ENCODE data around the gene PHF20. TPM values are rescaled to one million over a fixed set of nuclear protein-coding genes. Genes with fewer than 3 reads are reported as not detected.

The PHF20 gene
- polyA plus RNA-seq, 1 donor from 2014 or later = 49.2 TPM

- Histone ChIP-seq H3K27me3 (ENCODE audit: insufficient read depth, low read depth, low read length) (no peaks in the 10 kb centered on the region), H3K36me3 (ENCODE audit: insufficient read depth, low read length) (no peaks in the 10 kb centered on the region)
These were observed 58.4 kb downstream of the PHF20 start for GRCh38 chr20:35830264-35830663.

DNA sequence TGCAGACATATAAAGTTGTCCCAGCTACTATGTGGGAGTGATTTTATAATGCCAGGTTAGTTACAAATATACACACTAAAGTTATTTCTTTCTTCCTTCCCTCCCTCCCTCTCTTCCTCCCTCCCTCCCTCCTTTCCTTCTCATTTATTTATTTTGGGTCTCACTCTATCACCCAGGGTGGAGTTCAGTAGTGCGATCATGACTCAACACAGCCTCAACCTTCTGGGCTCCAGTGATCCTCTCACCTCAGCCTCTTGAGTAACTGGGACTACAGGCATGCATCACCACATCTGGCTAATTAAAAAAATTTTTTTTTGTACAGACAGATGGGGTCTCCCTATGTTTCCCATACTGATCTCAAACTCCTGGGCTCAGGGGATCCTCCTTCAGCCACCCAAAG is 59.2 kb downstream of the PHF20 start:
- Histone ChIP-seq H3K27ac (ENCODE audit: low read length) (no peak overlapping the region), H4K20me1 (ENCODE audit: insufficient read depth) (no peaks in the 10 kb centered on the region), H3K79me2 (replicated peaks; ENCODE audit: insufficient read depth, low read length) (peaks cover 13% of the 10 kb centered on the region), H2AFZ (ENCODE audit: low read depth, low read length) (no peak overlapping the region), H3K4me3 (ENCODE audit: low read length) (no peak overlapping the region), H3K36me3 (ENCODE audit: insufficient read depth, low read length) (no peaks in the 10 kb centered on the region), H3K9me3 (ENCODE audit: low read length) (no peaks in the 10 kb centered on the region), H3F3A (ENCODE audit: insufficient read depth, low read length, poor library complexity, severe bottlenecking) (no peaks in the 10 kb centered on the region), H3K4me2 (ENCODE audit: low read length) (no peak overlapping the region), H3K9ac (ENCODE audit: low read length) (no peak overlapping the region), H3K27me3 (ENCODE audit: insufficient read depth, low read depth, low read length) (no peaks in the 10 kb centered on the region), H3K9me2 (ENCODE audit: insufficient read depth, low read length) (no peaks in the 10 kb centered on the region)
- TF ChIP-seq SMC3 (conservative IDR thresholded peaks at IDR 0.05; ENCODE audit: poor library complexity) (no peak), EZH2 (IDR thresholded peaks at IDR 0.05; ENCODE audit: borderline replicate concordance, insufficient read depth, low read length, poor library complexity, severe bottlenecking) (no peak), MXI1 (conservative IDR thresholded peaks at IDR 0.05; ENCODE audit: poor library complexity, severe bottlenecking) (no peak)

More at GRCh38 chr20:35830264-35830663, 58.4 kb downstream of the PHF20 start:
- Histone ChIP-seq H2AFZ (ENCODE audit: low read depth, low read length) (no peak overlapping the region), H3K27ac (ENCODE audit: low read length) (no peak overlapping the region), H3K9ac (ENCODE audit: low read length) (no peak overlapping the region), H3K9me3 (ENCODE audit: low read length) (no peaks in the 10 kb centered on the region), H3K9me2 (ENCODE audit: insufficient read depth, low read length) (no peaks in the 10 kb centered on the region), H3F3A (ENCODE audit: insufficient read depth, low read length, poor library complexity, severe bottlenecking) (no peaks in the 10 kb centered on the region), H4K20me1 (ENCODE audit: insufficient read depth) (no peaks in the 10 kb centered on the region), H3K4me2 (ENCODE audit: low read length) (no peak overlapping the region), H3K4me3 (ENCODE audit: low read length) (no peak overlapping the region), H3K79me2 (replicated peaks; ENCODE audit: insufficient read depth, low read length) (peaks cover 13% of the 10 kb centered on the region)
- TF ChIP-seq SMC3 (conservative IDR thresholded peaks at IDR 0.05; ENCODE audit: poor library complexity) (no peak), REST (IDR thresholded peaks at IDR 0.05; ENCODE audit: borderline replicate concordance) (no peak), EZH2 (IDR thresholded peaks at IDR 0.05; ENCODE audit: borderline replicate concordance, insufficient read depth, low read length, poor library complexity, severe bottlenecking) (no peak)

DNA sequence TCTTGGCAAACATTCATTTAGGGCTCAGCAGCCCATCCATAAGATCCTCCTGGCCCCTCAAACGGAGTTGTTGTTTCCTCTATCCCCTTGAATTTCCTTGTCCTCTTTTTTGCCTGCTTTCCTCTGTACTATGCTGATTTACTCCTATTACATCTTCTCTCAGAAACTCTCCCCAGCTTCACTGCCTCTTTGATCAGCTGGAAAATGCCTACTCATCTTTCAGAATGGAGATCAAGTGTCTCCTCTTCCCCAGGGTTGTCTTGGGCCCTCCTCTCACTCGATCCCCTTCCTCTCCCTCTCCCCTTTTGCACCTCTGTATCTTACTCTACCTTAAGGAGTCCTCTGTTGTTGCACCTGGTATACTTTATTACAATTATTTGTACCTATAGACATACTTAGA is 60.2 kb downstream of the PHF20 start:
- H3K27me3 ChIP-seq (ENCODE audit: insufficient read depth, low read depth, low read length) = no peaks in the 10 kb centered on the region
- H3K4me2 ChIP-seq (ENCODE audit: low read length) = no peak overlapping the region
- H2AFZ ChIP-seq (ENCODE audit: low read depth, low read length) = no peak overlapping the region
- no peaks in the 10 kb centered on the region for H3K36me3 ChIP-seq (ENCODE audit: insufficient read depth, low read length)
- no peaks in the 10 kb centered on the region for H3K9me3 ChIP-seq (ENCODE audit: low read length)
- H3K9me2 ChIP-seq (ENCODE audit: insufficient read depth, low read length) = no peaks in the 10 kb centered on the region
- H3K9ac ChIP-seq (ENCODE audit: low read length) = no peak overlapping the region
- H3F3A ChIP-seq (ENCODE audit: insufficient read depth, low read length, poor library complexity, severe bottlenecking) = no peaks in the 10 kb centered on the region
- H4K20me1 ChIP-seq (ENCODE audit: insufficient read depth) = no peaks in the 10 kb centered on the region
- no peak overlapping the region for H3K27ac ChIP-seq (ENCODE audit: low read length)
- no peak overlapping the region for H3K4me3 ChIP-seq (ENCODE audit: low read length)
- H3K79me2 ChIP-seq (replicated peaks; ENCODE audit: insufficient read depth, low read length) = peaks cover 13% of the 10 kb centered on the region
- TF ChIP-seq RAD21 (conservative IDR thresholded peaks at IDR 0.05) (no peak), EZH2 (IDR thresholded peaks at IDR 0.05; ENCODE audit: borderline replicate concordance, insufficient read depth, low read length, poor library complexity, severe bottlenecking) (no peak), REST (IDR thresholded peaks at IDR 0.05; ENCODE audit: borderline replicate concordance) (no peak), CTCF (IDR thresholded peaks at IDR 0.05; ENCODE audit: poor library complexity, severe bottlenecking) (no peak), POLR2AphosphoS5 (IDR thresholded peaks at IDR 0.05) (no peak), TAF1 (IDR thresholded peaks at IDR 0.05; ENCODE audit: low read depth) (no peak), MXI1 (conservative IDR thresholded peaks at IDR 0.05; ENCODE audit: poor library complexity, severe bottlenecking) (no peak), EP300 (conservative IDR thresholded peaks at IDR 0.05; ENCODE audit: poor library complexity, severe bottlenecking) (no peak), SMC3 (conservative IDR thresholded peaks at IDR 0.05; ENCODE audit: poor library complexity) (no peak)
